GM18858 (cell line): ENCODE results near the gene RBMS1.
"Not testable (repeated sequence)": the region's sequence is repeated elsewhere in the genome, so short reads cannot be mapped to it uniquely, and the experiment has no call there.

Source experiments
- ATAC-seq: cut with Tn5 transposase; IDR thresholded peaks from one replicate; pipeline ENCODE4 v1.9.1; 2021; ENCODE audit not compliant: unreplicated experiment

RBMS1 gene

GRCh38 chr2:160502478-160502877, 8.9 kb upstream of the RBMS1 start:
- no peak for ATAC-seq

DNA sequence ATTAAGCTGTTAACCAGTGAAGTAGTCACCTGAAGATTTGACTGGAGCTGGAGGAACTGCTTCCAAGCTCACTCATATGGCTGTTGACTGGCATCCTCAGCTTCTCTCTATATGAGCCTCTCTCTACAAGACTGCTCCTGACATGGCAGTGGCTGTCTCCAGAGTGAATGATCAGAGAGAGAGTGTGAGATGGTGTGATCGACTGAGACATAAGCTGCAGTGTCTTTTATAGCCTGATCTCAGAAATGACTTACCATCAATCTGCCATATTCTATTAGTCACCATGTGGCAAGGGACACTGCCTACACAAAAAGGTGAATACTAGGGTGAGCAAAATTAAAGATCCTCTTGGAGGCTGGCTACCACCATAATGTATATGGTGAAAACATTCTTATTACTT, 7.8 kb upstream of the RBMS1 start:
- no peak for ATAC-seq

DNA sequence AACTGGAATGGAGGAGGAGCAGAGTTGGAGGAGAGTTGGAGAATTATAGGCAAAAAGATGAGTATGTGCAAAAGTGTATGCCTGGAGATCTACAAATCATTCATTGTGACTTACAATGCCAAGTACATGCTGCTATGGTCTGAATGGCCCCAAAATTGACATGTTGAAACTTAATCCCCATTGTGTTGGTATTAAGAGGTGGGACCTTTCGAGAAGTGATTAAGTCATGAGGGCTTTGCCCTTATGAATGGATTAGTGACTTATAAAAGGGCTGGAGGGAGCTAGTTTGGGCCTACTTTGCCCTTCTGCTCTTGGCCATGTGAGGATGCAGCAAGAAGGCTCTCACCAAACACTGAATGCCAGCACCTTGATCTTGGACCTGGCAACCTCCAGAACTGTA, 6.3 kb upstream of the RBMS1 start:
- ATAC-seq: no peak

GRCh38 chr2:160498137-160498536, 4.5 kb upstream of the RBMS1 start:
- ATAC-seq: no peak

DNA sequence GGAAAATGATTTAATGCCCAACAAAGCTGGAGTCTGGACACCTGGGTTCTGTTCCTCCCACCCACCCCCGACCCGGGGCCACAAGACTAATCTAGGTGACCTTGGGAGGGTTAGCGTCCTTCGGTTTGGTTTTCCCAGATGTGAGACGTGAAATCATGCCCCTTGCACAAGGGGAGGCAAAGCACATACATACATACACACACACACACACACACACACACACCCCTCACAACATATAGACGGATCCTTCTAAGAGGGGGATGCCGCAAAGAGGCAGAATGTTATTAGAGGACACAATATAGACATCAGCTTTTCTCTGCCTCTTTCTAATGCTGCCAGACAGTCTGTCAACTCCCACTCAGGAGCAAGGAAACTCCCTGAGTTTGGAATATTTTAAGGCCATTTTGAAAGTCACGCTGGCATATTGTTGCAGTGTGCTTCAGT, 616 bp upstream of the RBMS1 start:
- ATAC-seq: no peak

DNA sequence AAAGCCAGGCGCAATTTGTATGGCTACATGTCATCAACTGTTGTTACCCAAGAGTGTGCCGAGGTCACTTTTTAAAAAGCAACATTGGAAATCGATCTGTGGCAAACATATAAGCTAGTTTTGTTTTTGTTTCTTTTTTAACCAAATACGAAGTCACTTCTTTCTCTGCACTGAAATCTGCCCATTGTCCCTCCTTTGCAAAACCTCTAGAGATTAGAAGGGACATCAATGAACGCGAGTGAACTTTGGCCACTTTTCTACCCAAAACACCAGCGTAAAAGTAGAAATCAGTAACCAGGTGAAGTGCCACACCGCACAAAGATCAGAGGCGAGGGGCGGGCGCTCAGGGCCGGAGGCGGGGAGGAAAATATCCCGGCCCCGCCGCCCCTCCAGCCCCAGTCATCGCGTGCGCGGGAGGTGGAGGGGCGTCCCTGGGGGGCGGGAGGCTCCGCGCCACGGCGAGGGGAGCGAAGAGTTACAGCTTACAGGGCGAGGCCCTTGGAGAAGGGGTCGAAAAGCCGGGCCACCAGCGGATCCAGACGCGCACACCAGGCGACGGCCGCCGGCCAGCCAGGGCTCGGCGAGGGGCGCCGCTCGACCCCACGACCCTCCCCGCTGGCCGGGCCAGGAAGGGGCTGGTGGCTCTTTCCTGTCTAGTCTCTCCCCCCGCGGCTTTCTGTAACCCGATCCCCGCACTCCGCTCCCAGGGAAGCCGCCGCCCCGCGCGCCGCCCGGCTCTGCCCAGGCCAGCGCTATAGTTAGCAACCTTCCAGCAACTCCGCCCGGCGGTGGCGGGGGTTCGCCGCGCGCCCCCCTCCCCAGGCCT, 993 bp downstream of the RBMS1 start:
- no peak for ATAC-seq

DNA sequence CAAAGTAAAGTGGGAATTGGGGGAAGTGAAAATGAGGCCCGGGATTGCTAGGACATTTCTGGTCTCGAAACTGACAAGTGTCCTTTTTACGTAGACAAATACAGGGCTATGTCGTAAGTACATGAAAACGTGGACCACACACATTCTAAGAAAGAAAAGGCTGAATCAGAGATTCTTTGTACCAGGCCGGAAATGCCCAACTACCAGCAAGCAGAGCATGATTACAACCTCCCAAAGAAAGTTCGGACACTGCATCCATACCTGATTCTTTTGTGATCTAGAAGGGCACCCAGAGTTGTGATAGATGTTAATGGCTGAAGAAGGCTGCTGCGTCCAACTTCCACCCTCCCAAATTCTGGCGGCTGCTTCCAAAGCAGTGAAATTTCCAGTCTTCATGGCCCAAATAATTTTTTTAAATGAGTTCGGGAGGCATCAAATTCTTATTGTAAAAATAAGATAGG, 1.7 kb downstream of the RBMS1 start:
- no peak for ATAC-seq

DNA sequence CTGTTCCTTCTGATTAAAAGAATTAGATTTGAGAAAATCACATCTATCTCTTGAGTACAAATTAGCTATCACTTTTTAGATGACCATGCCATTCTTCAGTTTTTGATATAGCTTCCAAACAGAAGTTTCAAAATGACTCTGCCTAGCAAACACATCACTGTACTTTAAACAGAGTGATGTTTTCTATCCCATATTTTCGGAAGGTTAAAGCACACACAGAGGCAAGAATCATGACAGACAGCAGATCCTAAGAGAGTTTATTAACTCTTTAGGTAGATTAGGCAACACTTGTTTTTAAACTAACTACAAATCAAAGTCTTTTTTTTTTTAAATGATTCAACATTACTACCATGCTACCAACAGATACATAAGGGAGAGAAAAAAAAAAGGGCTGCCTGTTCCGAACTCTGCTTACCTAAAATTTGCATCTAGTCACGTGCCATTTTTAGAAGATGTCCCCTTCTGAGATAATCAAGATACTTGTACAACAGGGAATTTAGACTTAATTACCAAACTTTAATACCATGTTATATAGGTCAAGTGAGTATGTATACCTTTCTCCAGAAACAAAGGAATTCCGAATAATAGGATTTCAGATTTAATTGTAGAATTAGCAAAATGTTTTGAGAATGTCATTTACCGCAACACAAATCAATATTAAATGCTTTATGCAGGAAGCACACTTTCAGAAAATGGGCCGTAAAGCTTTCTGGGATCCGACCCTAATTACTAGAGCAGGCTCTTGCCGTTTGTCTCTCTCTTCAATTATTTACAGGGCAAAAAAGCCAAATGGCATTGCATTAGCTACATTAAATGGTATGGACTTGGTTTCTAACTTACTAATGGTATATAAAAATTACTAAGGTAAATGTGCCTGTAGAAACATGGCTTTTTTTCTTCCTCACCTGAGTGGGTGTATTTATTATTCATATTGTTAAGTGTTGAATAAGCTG, 2.6 kb downstream of the RBMS1 start:
- no peak for ATAC-seq

DNA sequence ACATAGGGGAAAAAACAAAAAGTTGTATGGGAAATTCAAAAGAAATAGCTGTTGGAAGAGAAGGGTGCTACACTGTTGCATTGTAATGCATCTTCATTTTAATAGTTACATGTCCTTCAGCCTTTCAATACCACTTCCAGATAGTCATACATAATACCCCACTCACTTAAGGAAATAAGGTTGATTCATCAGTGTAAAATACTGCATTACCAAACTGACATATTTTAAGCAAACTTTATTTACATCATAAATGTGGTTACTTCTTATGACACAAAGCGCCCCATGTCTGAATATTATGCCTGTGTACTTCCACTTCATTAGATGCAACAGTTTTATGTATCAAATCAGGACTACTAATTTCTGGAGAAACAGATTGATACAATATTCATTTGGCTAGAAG, 4.5 kb downstream of the RBMS1 start:
- no peak for ATAC-seq

GRCh38 chr2:160488289-160488688, 5.3 kb downstream of the RBMS1 start:
- not testable (repeated sequence) for ATAC-seq

DNA sequence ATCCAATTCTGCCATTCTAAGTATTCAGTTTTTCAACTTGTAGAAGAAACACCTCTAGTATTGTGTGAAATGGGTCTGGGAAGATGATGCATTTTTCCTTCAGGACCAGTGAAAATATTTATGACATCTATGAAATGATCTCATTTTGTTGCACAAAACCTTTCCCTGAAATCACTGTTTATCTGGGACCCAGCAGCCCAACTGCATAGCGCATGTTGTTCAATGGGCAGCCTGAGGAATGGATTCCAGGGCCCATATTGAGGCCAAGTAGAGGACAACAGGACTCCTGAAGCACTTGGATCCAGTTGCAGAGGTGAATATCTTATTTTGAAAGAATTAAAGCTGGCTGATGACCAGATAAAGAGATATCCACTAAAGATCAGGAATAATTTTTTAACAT, 7.3 kb downstream of the RBMS1 start:
- no peak for ATAC-seq

- ATAC-seq: no peak
Observed at GRCh38 chr2:160484859-160485520, 8.6 kb downstream of the RBMS1 start.

GRCh38 chr2:160482673-160483072, 10.9 kb downstream of the RBMS1 start:
- ATAC-seq: no peak

DNA sequence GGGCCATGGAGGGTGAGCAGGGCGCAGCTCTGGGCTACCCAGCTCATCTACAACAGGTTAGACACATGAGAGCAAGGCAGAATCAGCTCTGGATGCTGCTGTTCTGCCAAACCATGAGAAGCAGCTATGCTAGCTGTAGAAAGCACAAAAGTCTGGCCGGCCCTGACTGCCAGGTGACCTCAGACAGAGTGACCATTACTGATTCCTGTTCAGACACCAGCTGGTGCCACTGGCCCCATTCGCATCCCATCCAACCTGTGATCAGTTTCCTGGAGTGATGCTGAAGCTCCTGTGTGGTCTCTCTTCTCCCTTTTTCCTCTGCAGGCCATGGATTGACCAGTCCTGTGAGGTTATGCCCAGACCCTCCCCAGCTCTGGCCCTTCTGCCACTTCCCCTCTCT, 14.3 kb downstream of the RBMS1 start:
- ATAC-seq: no peak

DNA sequence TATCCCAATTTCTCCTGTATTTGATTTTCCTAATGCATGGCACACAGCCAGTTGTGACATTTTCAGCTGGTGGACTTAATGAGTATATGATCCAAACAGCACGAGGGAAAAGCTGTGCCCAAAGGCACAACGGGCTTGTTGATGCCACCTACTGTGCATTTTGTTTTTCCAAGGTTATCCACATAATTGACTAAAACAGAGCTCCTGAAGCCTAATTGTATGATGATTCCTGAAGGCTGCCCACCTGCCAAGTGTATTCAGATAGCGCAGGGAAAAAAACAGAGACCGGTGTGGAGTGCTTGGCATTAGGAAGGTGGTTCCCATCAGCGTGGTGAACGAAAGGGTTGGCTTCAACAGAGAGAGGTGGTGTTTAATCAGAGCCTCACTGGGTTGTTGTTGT, 14.9 kb downstream of the RBMS1 start:
- no peak for ATAC-seq

- no peak for ATAC-seq
Observed at GRCh38 chr2:160477032-160477431, 16.6 kb downstream of the RBMS1 start.

GRCh38 chr2:160474891-160475787, 18.5 kb downstream of the RBMS1 start:
- no peak for ATAC-seq

DNA sequence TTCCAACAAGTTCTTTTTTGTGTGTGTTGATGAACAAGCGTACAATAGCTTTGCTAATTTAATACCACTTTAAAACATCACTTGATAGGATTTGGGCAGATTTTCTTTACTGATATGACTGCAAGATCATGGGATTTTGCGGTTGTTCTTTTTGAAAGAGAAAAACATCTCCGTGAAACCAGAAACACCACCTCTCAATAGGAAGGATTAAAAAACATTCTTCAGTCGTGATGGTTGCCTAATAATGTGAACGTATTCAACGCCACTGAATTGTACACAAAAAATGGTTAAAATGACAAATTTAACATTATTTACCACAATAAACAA, 19.3 kb downstream of the RBMS1 start:
- no peak for ATAC-seq

DNA sequence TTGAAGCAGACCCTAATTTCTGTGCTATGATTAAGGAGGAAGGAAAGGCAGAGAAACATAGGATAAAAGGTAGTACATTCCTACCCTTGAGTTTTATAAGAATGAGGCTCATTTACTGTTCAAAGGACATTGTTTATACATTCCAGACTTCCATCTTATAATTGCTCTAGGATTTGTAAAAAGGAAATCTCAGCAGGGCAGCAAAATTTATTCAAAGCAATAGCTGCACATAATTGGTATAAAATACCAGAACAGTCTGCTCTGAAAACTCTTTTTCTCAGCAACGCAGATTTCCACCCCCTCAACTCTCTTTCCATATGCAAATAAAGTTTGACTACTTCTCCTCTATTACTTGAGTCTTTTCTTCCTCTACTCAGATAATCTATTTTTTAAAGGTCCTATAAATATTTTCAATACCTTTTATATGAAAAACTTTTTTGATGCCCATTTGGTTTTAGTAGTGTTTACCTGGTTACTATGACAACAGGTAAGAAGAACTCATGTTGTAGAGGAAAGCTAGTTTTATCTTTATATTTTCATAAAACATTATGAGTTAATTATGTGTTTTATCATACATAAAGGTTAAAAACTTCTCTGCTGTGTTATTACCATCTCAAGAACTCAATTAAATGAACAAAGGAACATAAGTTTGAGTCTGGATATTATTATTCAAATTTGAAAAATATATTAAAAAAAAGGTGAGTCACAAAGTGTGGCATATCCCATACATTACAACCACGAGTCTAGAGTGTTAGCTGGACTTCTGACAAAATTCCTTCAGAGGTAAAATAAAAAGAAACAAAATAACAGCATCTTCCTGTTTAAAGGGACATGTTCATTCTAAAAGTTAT, 19.9 kb downstream of the RBMS1 start:
- ATAC-seq: no peak

DNA sequence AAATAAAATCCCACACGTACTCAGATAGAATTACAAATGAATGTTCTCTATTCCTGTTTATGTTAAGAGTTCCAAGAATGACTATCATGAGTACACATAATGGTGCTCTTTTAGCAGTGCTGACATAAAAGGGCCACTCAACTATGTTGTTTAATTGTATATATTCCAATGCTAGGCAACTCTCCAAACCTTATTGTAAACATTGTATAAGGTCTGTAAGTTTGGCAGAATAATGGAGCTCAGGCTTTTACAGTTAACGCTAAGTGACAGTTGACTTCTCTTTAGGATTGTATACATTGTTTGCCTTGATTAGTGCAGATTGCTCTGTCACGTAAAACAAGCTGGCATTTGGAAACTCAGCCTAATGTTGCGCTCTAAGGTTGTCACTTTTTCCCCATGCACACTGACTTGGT, 20.8 kb downstream of the RBMS1 start:
- ATAC-seq: no peak
